ENCODE measurements around the gene SLC9A3.

The SLC9A3 gene

GRCh38 chr5:489689-490080, 34.6 kb downstream of the SLC9A3 start:
- TF ChIP-seq ZNF548 (tag by site-specific recombination; IDR thresholded peaks at IDR 0.05), result no peak
- no peak for TF ChIP-seq BCL11B (tag by site-specific recombination; IDR thresholded peaks at IDR 0.05; ENCODE audit: low read depth)
- no peak for TF ChIP-seq ZIC2 (tag by site-specific recombination; IDR thresholded peaks at IDR 0.05)
- no peak for TF ChIP-seq ZNF433 (tag by site-specific recombination; IDR thresholded peaks at IDR 0.05; ENCODE audit: low read depth)
- no peak for TF ChIP-seq ZNF266 (tag by site-specific recombination; IDR thresholded peaks at IDR 0.05; ENCODE audit: low read depth)
- TF ChIP-seq KLF7 (tag by site-specific recombination; IDR thresholded peaks at IDR 0.05; ENCODE audit: borderline replicate concordance), result no peak
- TF ChIP-seq ZNF23 (tag by site-specific recombination; IDR thresholded peaks at IDR 0.05; ENCODE audit: borderline replicate concordance), result no peak
- no peak for TF ChIP-seq IKZF3 (tag by site-specific recombination; IDR thresholded peaks at IDR 0.05)
- no peak for TF ChIP-seq ZNF138 (tag by site-specific recombination; IDR thresholded peaks at IDR 0.05; ENCODE audit: borderline replicate concordance)
- TF ChIP-seq ZBTB21 (tag by site-specific recombination; IDR thresholded peaks at IDR 0.05), result no peak
- no peak for TF ChIP-seq ZNF785 (tag by site-specific recombination; IDR thresholded peaks at IDR 0.05)
- no peak for TF ChIP-seq ZNF791 (tag by site-specific recombination; IDR thresholded peaks at IDR 0.05)
- H3K4me3 ChIP-seq (ENCODE audit: low read depth, low read length), result no peak overlapping the region
- POLR2A ChIA-PET, result no interaction called here
- no peaks in the 10 kb centered on the region for H3K4me1 ChIP-seq (ENCODE audit: control insufficient read depth, insufficient read depth, low read length)
- no peak overlapping the region for H3K27ac ChIP-seq (ENCODE audit: extremely low read depth, low read depth, low read length)
- CTCF ChIA-PET, result no interaction called here
- no peaks in the 10 kb centered on the region for H3K9me3 ChIP-seq (ENCODE audit: control insufficient read depth, insufficient read depth, low read depth, low read length)
- no peaks in the 10 kb centered on the region for H3K36me3 ChIP-seq (ENCODE audit: control insufficient read depth in 2 of 2, insufficient read depth in 1 of 2, low read length in 2 of 2)

- CTCF ChIA-PET, result no interaction called here
- POLR2A ChIA-PET, result no interaction called here
- H3K4me1 ChIP-seq (ENCODE audit: control insufficient read depth, insufficient read depth, low read length), result no peaks in the 10 kb centered on the region
Observed at GRCh38 chr5:488744-489688, 35.2 kb downstream of the SLC9A3 start.

DNA sequence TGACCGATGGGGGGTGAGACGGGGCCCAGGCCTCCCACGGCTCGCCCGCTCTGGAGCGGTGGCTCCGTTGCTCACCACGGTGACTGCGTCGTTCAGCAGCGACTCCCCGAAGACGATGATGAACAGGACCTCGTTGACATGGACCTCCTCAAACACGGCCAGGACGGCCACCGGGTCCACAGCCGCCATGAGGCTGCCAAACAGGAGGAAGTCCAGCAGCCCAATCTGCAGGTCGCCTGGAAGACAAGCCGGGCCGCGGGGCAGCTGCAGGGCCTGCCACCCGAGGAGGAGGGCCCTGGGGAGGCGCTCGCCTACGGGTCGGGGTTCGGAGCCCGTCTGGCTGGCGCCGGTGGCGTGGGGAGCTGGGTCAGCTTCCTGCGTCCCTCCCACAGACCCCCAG, 36.0 kb downstream of the SLC9A3 start:
- H3K9me3 ChIP-seq (ENCODE audit: control insufficient read depth, insufficient read depth, low read depth, low read length), result no peaks in the 10 kb centered on the region
- no peaks in the 10 kb centered on the region for H3K4me1 ChIP-seq (ENCODE audit: control insufficient read depth, insufficient read depth, low read length)
- H3K4me3 ChIP-seq (ENCODE audit: low read depth, low read length), result no peak overlapping the region
- CTCF ChIA-PET, result no interaction called here
- POLR2A ChIA-PET, result no interaction called here
- no peaks in the 10 kb centered on the region for H3K36me3 ChIP-seq (ENCODE audit: control insufficient read depth in 2 of 2, insufficient read depth in 1 of 2, low read length in 2 of 2)
- no peak overlapping the region for H3K27ac ChIP-seq (ENCODE audit: extremely low read depth, low read depth, low read length)
- TF ChIP-seq YY1 (tag by site-specific recombination; IDR thresholded peaks at IDR 0.05) (no peak), ZNF518A (tag by site-specific recombination; conservative IDR thresholded peaks at IDR 0.05; ENCODE audit: low read depth) (no peak)
- TF ChIP-seq, protein P1, sequence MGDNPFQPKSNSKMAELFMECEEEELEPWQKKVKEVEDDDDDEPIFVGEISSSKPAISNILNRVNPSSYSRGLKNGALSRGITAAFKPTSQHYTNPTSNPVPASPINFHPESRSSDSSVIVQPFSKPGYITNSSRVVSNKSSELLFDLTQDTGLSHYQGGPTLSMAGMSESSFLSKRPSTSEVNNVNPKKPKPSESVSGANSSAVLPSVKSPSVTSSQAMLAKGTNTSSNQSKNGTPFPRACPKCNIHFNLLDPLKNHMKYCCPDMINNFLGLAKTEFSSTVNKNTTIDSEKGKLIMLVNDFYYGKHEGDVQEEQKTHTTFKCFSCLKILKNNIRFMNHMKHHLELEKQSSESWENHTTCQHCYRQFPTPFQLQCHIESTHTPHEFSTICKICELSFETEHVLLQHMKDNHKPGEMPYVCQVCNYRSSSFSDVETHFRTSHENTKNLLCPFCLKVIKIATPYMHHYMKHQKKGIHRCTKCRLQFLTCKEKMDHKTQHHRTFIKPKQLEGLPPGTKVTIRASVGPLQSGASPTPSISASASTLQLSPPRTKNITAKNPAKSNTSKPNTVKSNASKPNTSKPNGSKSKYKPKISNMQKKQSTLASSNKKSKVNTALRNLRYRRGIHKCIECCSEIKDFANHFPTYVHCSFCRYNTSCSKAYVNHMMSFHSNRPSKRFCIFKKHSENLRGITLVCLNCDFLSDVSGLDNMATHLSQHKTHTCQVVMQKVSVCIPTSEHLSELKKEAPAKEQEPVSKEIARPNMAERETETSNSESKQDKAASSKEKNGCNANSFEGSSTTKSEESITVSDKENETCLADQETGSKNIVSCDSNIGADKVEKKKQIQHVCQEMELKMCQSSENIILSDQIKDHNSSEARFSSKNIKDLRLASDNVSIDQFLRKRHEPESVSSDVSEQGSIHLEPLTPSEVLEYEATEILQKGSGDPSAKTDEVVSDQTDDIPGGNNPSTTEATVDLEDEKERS (tag by site-specific recombination; IDR thresholded peaks at IDR 0.05), result no peak
- TF ChIP-seq, protein P2, sequence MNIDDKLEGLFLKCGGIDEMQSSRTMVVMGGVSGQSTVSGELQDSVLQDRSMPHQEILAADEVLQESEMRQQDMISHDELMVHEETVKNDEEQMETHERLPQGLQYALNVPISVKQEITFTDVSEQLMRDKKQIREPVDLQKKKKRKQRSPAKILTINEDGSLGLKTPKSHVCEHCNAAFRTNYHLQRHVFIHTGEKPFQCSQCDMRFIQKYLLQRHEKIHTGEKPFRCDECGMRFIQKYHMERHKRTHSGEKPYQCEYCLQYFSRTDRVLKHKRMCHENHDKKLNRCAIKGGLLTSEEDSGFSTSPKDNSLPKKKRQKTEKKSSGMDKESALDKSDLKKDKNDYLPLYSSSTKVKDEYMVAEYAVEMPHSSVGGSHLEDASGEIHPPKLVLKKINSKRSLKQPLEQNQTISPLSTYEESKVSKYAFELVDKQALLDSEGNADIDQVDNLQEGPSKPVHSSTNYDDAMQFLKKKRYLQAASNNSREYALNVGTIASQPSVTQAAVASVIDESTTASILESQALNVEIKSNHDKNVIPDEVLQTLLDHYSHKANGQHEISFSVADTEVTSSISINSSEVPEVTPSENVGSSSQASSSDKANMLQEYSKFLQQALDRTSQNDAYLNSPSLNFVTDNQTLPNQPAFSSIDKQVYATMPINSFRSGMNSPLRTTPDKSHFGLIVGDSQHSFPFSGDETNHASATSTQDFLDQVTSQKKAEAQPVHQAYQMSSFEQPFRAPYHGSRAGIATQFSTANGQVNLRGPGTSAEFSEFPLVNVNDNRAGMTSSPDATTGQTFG (tag by site-specific recombination; IDR thresholded peaks at IDR 0.05; ENCODE audit: borderline replicate concordance), result no peak

More at GRCh38 chr5:488744-489688, 35.2 kb downstream of the SLC9A3 start:
- Histone ChIP-seq H3K27ac (ENCODE audit: extremely low read depth, low read depth, low read length) (no peak overlapping the region), H3K9me3 (ENCODE audit: control insufficient read depth, insufficient read depth, low read depth, low read length) (no peaks in the 10 kb centered on the region), H3K36me3 (ENCODE audit: control insufficient read depth in 2 of 2, insufficient read depth in 1 of 2, low read length in 2 of 2) (no peaks in the 10 kb centered on the region), H3K4me3 (ENCODE audit: low read depth, low read length) (no peak overlapping the region)
- TF ChIP-seq ZNF677 (tag by site-specific recombination; IDR thresholded peaks at IDR 0.05) (no peak), GLIS2 (tag by site-specific recombination; IDR thresholded peaks at IDR 0.05) (peak; percentile 30; the same call in 1 of the 2 replicates), SCRT1 (tag by site-specific recombination; IDR thresholded peaks at IDR 0.05; ENCODE audit: borderline replicate concordance) (no peak)
- TF ChIP-seq, protein P3, sequence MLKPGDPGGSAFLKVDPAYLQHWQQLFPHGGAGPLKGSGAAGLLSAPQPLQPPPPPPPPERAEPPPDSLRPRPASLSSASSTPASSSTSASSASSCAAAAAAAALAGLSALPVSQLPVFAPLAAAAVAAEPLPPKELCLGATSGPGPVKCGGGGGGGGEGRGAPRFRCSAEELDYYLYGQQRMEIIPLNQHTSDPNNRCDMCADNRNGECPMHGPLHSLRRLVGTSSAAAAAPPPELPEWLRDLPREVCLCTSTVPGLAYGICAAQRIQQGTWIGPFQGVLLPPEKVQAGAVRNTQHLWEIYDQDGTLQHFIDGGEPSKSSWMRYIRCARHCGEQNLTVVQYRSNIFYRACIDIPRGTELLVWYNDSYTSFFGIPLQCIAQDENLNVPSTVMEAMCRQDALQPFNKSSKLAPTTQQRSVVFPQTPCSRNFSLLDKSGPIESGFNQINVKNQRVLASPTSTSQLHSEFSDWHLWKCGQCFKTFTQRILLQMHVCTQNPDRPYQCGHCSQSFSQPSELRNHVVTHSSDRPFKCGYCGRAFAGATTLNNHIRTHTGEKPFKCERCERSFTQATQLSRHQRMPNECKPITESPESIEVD (tag by site-specific recombination; IDR thresholded peaks at IDR 0.05), result no peak
